Neural cell (in vitro differentiated cells): ENCODE data around the gene PRR5. TPM values are rescaled to one million over a fixed set of nuclear protein-coding genes. Genes with fewer than 3 reads are reported as not detected.

Experiments
- H2AFZ ChIP-seq: fragments of 200-600, 300-800 bp; sonication (generic), shearing (Covaris generic); 2 replicates; pipeline ENCODE4 v1.6.0; 2014; ENCODE audit warnings: low read depth, mild to moderate bottlenecking, antibody characterized with exemption, low read length, moderate library complexity
- H3F3A ChIP-seq: fragments of 200-600 bp; shearing (Covaris generic); 2 replicates; pipeline ENCODE4 v1.6.1; 2016; ENCODE audit warnings: mild to moderate bottlenecking, moderate library complexity, mixed read lengths, antibody characterized with exemption, low read length; ENCODE audit not compliant: insufficient read depth, poor library complexity, severe bottlenecking
- H3K27ac ChIP-seq: fragments of 200-600, 300-800 bp; sonication (generic), shearing (Covaris generic); 2 replicates; pipeline ENCODE4 v1.5.1; 2014; ENCODE audit warnings: mild to moderate bottlenecking, low read length, moderate library complexity
- H3K27me3 ChIP-seq: fragments of 300-800, 200-600 bp; sonication (generic), shearing (Covaris generic); 2 replicates; pipeline ENCODE4 v1.6.0; 2014; ENCODE audit warnings: mild to moderate bottlenecking, low read depth, low read length, moderate library complexity; ENCODE audit not compliant: insufficient read depth
- H3K36me3 ChIP-seq: fragments of 300-800, 200-600 bp; sonication (generic), shearing (Covaris generic); 2 replicates; pipeline ENCODE4 v1.5.1; 2014; ENCODE audit warnings: mild to moderate bottlenecking, antibody characterized with exemption, low read length, moderate library complexity; ENCODE audit not compliant: insufficient read depth
- H3K4me2 ChIP-seq: fragments of 300-800, 200-600 bp; sonication (generic), shearing (Covaris generic); 2 replicates; pipeline ENCODE4 v1.6.0; 2014; ENCODE audit warnings: mild to moderate bottlenecking, low read length
- H3K4me3 ChIP-seq: fragments of 300-800, 200-600 bp; sonication (generic), shearing (Covaris generic); 2 replicates; pipeline ENCODE4 v1.5.1; 2014; ENCODE audit warnings: mild to moderate bottlenecking, low read length, moderate library complexity
- H3K79me2 ChIP-seq: fragments of 200-600 bp; shearing (Covaris generic); replicated peaks from 2 replicates; pipeline ENCODE4 v1.6.0; 2014; ENCODE audit warnings: mild to moderate bottlenecking, low read length, moderate library complexity; ENCODE audit not compliant: insufficient read depth
- H3K9ac ChIP-seq: fragments of 300-800, 200-600 bp; sonication (generic), shearing (Covaris generic); 2 replicates; pipeline ENCODE4 v1.6.1; 2016; ENCODE audit warnings: mild to moderate bottlenecking, low read length, mixed read lengths
- H3K9me2 ChIP-seq: fragments of 200-600 bp; shearing (Covaris generic); 2 replicates; pipeline ENCODE4 v1.6.1; 2016; ENCODE audit warnings: mild to moderate bottlenecking, low read length, mixed read lengths; ENCODE audit not compliant: insufficient read depth
- H3K9me3 ChIP-seq: fragments of 200-600, 300-800 bp; sonication (generic), shearing (Covaris generic); 2 replicates; pipeline ENCODE4 v1.6.1; 2016; ENCODE audit warnings: mild to moderate bottlenecking, mixed run types, low read length, moderate library complexity, mixed read lengths
- H4K20me1 ChIP-seq: fragments of 200-600 bp; shearing (Covaris generic); 2 replicates; pipeline ENCODE4 v1.6.1; 2016; ENCODE audit warnings: mild to moderate bottlenecking, mixed run types; ENCODE audit not compliant: insufficient read depth
- CTCF ChIP-seq: fragments of 450-650 bp; IDR thresholded peaks from 2 replicates; pipeline ENCODE4 v1.5.1; 2014; ENCODE audit warnings: antibody characterized with exemption, mild to moderate bottlenecking, moderate library complexity; ENCODE audit not compliant: poor library complexity, severe bottlenecking
- EP300 ChIP-seq: fragments of 450-650 bp; conservative IDR thresholded peaks from 2 replicates; pipeline ENCODE4 v1.6.1; 2014; ENCODE audit warnings: antibody characterized with exemption, mild to moderate bottlenecking, moderate library complexity; ENCODE audit not compliant: poor library complexity, severe bottlenecking
- EZH2 ChIP-seq: fragments of 200-600, 300-800 bp; shearing (Covaris generic), sonication (generic); IDR thresholded peaks from 2 replicates; pipeline ENCODE4 v1.6.1; 2014; ENCODE audit warnings: antibody characterized with exemption, low read length, borderline replicate concordance, mild to moderate bottlenecking; ENCODE audit not compliant: insufficient read depth, poor library complexity, severe bottlenecking
- MXI1 ChIP-seq: fragments of 450-650 bp; conservative IDR thresholded peaks from 2 replicates; pipeline ENCODE4 v1.6.1; 2014; ENCODE audit warnings: antibody characterized with exemption, mild to moderate bottlenecking; ENCODE audit not compliant: poor library complexity, severe bottlenecking
- POLR2AphosphoS5 ChIP-seq: IDR thresholded peaks from 2 replicates; pipeline ENCODE4 v1.6.1; 2012
- RAD21 ChIP-seq: fragments of 450-650 bp; conservative IDR thresholded peaks from 2 replicates; pipeline ENCODE4 v1.6.1; 2014; ENCODE audit warnings: antibody characterized with exemption, mild to moderate bottlenecking, moderate library complexity
- SMC3 ChIP-seq: fragments of 450-650 bp; conservative IDR thresholded peaks from 2 replicates; pipeline ENCODE4 v1.6.1; 2014; ENCODE audit warnings: antibody characterized with exemption, mild to moderate bottlenecking, moderate library complexity; ENCODE audit not compliant: poor library complexity
- TAF1 ChIP-seq: IDR thresholded peaks from 2 replicates; pipeline ENCODE4 v1.6.1; 2012; ENCODE audit warnings: low read depth
- polyA plus RNA-seq: library from polyadenylated mRNA; depleted of rRNA; stranded (reverse); fragments of >200 nt; gene quantifications from 2 replicates; pipeline ENCODE4 v1.2.3, GENCODE V29; 2014
- TF ChIP-seq, protein P1 (sequence below): IDR thresholded peaks from 2 replicates; pipeline ENCODE4 v1.6.1; 2012; ENCODE audit warnings: borderline replicate concordance

PRR5 gene
- polyA plus RNA-seq, 1 donor from 2014 or later = 16.2 TPM

GRCh38 chr22:44731357-44731970, 29.5 kb downstream of the PRR5 start:
- H3K4me2 ChIP-seq = no peak overlapping the region

DNA sequence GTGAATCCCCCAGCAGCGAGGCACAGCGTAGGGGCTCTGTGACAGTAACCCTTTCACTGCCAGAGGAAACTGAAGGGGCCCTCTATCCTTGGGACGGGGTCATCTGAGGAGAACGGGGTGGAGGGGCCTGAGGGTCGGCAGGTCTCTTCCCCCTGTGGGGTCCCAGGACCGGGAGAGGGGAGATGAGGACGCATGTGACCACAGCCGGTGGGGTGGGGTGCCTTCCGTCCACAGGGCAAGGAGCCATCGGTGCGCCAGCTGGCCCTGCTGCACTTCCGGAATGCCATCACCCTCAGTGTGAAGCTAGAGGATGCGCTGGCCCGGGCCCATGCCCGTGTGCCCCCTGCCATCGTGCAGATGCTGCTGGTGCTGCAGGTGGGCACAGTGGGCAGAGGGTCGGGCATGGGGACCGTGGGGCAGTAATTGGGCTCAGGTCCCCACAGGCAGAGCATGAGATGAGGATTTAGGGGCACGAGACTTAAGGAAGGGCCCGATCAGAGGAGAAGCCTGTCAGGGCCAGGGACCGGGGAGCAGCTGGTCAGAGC, 30.1 kb downstream of the PRR5 start:
- H3K9ac ChIP-seq = no peak overlapping the region
- no peaks in the 10 kb centered on the region for H3F3A ChIP-seq
- TF ChIP-seq EZH2 (no peak), POLR2AphosphoS5 (no peak), EP300 (no peak), CTCF (no peak), MXI1 (no peak)
- TF ChIP-seq, protein P1, sequence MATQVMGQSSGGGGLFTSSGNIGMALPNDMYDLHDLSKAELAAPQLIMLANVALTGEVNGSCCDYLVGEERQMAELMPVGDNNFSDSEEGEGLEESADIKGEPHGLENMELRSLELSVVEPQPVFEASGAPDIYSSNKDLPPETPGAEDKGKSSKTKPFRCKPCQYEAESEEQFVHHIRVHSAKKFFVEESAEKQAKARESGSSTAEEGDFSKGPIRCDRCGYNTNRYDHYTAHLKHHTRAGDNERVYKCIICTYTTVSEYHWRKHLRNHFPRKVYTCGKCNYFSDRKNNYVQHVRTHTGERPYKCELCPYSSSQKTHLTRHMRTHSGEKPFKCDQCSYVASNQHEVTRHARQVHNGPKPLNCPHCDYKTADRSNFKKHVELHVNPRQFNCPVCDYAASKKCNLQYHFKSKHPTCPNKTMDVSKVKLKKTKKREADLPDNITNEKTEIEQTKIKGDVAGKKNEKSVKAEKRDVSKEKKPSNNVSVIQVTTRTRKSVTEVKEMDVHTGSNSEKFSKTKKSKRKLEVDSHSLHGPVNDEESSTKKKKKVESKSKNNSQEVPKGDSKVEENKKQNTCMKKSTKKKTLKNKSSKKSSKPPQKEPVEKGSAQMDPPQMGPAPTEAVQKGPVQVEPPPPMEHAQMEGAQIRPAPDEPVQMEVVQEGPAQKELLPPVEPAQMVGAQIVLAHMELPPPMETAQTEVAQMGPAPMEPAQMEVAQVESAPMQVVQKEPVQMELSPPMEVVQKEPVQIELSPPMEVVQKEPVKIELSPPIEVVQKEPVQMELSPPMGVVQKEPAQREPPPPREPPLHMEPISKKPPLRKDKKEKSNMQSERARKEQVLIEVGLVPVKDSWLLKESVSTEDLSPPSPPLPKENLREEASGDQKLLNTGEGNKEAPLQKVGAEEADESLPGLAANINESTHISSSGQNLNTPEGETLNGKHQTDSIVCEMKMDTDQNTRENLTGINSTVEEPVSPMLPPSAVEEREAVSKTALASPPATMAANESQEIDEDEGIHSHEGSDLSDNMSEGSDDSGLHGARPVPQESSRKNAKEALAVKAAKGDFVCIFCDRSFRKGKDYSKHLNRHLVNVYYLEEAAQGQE = no peak

More at GRCh38 chr22:44731357-44731970, 29.5 kb downstream of the PRR5 start:
- H3K9me3 ChIP-seq = no peaks in the 10 kb centered on the region
- no peaks in the 10 kb centered on the region for H3K27me3 ChIP-seq
- H2AFZ ChIP-seq = no peak overlapping the region
- H4K20me1 ChIP-seq = no peaks in the 10 kb centered on the region
- no peaks in the 10 kb centered on the region for H3F3A ChIP-seq
- no peaks in the 10 kb centered on the region for H3K79me2 ChIP-seq
- no peaks in the 10 kb centered on the region for H3K9me2 ChIP-seq
- TF ChIP-seq TAF1 (no peak), CTCF (no peak), SMC3 (no peak), EZH2 (no peak), POLR2AphosphoS5 (no peak), RAD21 (no peak), MXI1 (no peak), EP300 (no peak)
- TF ChIP-seq, protein P1 = no peak
- no peak overlapping the region for H3K9ac ChIP-seq
- no peaks in the 10 kb centered on the region for H3K36me3 ChIP-seq
- no peak overlapping the region for H3K27ac ChIP-seq
- no peak overlapping the region for H3K4me3 ChIP-seq

More for the DNA sequence above, 30.1 kb downstream of the PRR5 start:
- Histone ChIP-seq H3K27me3 (no peaks in the 10 kb centered on the region), H2AFZ (no peak overlapping the region), H3K9me2 (no peaks in the 10 kb centered on the region), H3K4me2 (no peak overlapping the region), H4K20me1 (no peaks in the 10 kb centered on the region), H3K27ac (no peak overlapping the region), H3K36me3 (no peaks in the 10 kb centered on the region), H3K4me3 (no peak overlapping the region), H3K79me2 (no peaks in the 10 kb centered on the region), H3K9me3 (no peaks in the 10 kb centered on the region)
